Stimulated activated CD8-positive, alpha-beta memory T cell treated with anti-CD3 and anti-CD28 coated beads, Interleukin-7, amount 100 ng/mL, for 4 hours (primary cell): ENCODE data around the gene INPP5J.

ENCODE experiments used
- DNase-seq, 2 donors: peaks; one replicate each; pipeline ENCODE4 v3.0.0-alpha.2; 2020; ENCODE audit warnings: low read depth in 2 of 2

The INPP5J gene

GRCh38 chr22:31124290-31124689 is 1.5 kb downstream of the INPP5J start:
- DNase-seq, result no peak

DNA sequence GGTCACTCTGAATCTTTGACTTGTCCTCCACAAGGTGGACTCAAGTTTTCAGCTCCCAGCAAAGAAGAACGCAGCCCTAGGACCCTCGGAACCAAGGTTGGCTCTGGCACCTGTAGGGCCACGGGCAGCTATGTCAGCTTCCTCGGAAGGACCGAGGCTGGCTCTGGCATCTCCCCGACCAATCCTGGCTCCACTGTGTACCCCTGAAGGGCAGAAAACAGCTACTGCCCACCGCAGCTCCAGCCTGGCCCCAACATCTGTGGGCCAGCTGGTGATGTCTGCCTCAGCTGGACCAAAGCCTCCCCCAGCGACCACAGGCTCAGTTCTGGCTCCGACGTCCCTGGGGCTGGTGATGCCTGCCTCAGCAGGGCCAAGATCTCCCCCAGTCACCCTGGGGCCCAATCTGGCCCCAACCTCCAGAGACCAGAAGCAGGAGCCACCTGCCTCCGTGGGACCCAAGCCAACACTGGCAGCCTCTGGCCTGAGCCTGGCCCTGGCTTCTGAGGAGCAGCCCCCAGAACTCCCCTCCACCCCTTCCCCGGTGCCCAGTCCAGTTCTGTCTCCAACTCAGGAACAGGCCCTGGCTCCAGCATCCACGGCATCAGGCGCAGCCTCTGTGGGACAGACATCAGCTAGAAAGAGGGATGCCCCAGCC is 2.2 kb downstream of the INPP5J start:
- no peak for DNase-seq

GRCh38 chr22:31125521-31126117 is 2.9 kb downstream of the INPP5J start:
- no peak for DNase-seq

DNA sequence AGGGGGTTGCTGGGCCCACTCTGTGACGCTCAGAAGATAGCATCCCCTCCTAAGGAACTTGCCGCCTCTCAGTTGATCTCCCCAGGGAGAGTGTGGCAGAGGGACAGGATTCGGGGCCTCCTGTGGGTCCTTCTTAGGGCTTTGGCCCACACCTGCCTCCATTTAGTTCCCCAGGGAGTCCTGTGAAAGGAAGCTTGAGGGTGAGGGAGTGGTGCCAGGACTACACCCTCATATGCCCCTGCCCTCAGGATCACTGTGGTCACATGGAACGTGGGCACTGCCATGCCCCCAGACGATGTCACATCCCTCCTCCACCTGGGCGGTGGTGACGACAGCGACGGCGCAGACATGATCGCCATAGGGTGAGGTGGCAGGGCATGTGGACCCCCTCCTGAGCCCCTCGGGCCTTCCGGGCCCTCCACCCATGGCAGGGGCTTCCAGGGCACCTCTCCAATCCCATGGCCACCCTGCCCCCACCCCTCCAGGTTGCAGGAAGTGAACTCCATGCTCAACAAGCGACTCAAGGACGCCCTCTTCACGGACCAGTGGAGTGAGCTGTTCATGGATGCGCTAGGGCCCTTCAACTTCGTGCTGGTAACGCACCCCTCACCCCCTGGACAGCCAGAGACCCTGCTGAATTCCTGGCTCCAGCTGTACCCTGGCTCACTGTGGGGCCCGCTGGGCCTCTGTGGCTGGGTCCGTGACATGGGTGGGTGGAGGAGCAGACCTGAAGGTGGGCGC is 3.5 kb downstream of the INPP5J start:
- no peak for DNase-seq

DNA sequence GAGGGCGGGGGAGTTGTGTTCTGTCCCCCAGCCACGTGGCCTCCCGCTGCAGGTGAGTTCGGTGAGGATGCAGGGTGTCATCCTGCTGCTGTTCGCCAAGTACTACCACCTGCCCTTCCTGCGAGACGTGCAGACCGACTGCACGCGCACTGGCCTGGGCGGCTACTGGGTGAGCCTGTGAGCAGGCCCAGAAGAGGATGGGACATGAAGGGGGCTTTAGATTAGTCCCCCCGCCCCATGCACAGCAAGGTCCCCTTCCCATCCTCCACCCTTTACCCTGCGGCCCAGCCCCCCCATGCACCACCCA is 4.1 kb downstream of the INPP5J start:
- no peak for DNase-seq

- no peak for DNase-seq
Measured at GRCh38 chr22:31127181-31127772, 4.5 kb downstream of the INPP5J start.

GRCh38 chr22:31128156-31128555 is 5.4 kb downstream of the INPP5J start:
- no peak for DNase-seq

GRCh38 chr22:31130873-31131272 is 8.1 kb downstream of the INPP5J start:
- no peak for DNase-seq

GRCh38 chr22:31133911-31134310 is 11.1 kb downstream of the INPP5J start:
- no peak for DNase-seq

DNA sequence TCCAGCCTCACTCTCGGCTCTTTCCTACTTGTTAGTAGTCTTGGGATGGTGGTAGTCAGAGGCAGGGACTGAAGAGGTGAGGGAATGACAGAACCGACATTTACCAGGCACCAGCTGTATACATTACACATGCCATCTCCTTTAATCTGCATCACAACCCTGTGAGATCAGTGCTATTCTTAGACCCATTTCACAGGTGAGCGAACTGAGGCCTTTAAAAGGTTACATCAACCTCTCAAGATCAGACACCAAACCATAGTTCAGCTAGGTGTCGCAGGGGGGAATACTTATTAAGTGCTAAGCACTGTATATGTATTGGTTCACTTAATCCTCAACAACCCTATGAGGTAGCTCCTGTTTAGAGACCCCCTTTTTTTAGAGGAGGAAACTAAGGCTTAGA is 11.9 kb downstream of the INPP5J start:
- no peak for DNase-seq

DNA sequence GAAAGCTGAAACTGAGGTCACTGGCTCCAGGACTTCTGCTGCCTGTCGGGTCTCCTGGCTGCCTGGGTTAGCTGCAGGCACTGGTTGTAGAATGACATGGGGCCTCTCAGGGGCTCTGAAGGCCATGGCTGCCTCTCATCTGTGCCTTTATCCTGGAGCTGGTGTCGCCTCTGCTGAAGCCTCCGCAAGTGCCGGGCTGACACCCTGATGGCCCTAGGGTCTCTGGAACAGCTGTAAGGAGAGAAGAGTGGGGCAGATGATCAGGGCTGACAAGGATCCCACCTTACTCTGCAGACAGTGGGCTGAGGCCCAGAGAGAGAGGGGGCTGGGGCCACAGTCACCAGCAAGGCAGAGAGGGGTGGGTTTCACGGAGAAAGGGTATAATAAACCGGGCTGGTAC is 12.9 kb downstream of the INPP5J start:
- no peak for DNase-seq

- no peak for DNase-seq
Measured at GRCh38 chr22:31136155-31136554, 13.4 kb downstream of the INPP5J start.

GRCh38 chr22:31136711-31137110 is 13.9 kb downstream of the INPP5J start:
- no peak for DNase-seq

- DNase-seq, result no peak
Measured at GRCh38 chr22:31137721-31138120, 15.0 kb downstream of the INPP5J start.

DNA sequence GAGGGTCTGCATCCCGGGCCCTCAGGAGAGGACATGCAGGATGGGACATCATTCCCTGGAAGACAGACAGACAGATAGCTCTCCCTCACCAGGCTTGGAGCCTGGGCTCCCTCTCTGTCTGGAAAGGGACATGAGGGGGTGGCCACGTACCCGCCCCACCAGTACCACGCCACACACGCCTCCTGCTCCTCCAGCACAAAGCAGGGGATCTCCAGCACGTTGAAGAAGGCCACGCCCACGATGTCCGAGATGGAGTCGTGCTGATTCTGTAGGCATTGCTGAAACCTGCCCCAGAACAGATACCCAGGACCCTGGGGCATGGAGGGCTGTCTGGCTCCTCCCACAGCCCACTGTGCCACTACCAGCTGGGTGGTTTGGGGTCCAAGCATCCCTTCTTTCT is 15.4 kb downstream of the INPP5J start:
- DNase-seq, result no peak

DNA sequence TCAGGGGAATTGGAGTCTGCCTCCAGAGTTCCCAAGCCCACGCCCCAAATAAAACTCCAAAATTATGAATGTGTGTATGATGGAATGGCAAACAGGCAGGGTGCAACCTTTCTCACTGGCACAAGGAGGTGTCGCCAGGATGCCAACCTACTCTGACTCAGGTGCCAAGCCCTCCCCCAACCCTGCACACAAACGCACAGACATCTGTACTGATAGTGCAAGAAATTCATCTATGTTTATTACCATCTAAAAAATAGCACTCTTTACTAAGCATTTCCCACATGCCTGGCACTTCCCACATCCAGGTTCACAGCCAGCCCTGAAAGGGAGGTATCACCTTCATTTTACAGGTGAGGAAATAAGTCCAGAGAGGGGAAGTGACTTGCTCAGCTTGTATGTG is 16.3 kb downstream of the INPP5J start:
- DNase-seq, result no peak

GRCh38 chr22:31139866-31140716 is 17.3 kb downstream of the INPP5J start, which contains the start of gene PLA2G3:
PLA2G3 (minus strand) TSS chr22:31140508; CDS start chr22:31140354, 154 bp downstream.
- no peak for DNase-seq

DNA sequence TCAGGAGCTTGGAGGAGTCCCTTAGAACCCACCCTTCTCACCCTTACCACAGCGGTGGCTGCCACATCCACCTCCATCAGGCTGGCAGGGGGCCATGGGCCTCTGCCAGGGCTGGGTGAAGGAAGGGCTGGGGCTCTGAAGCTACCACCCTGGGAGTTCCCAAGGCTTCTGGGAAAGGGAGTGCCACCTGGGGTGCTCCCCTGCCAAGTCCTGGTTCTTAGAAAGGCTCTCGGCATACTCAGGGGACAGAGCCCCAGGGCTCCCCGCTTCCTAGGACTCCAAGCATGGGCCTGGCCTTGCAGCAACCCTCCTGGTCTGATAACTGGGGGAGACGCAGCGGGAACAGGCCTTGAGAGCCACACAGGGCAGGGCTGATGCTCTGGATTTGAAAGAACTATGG is 18.0 kb downstream of the INPP5J start:
- DNase-seq, result no peak

DNA sequence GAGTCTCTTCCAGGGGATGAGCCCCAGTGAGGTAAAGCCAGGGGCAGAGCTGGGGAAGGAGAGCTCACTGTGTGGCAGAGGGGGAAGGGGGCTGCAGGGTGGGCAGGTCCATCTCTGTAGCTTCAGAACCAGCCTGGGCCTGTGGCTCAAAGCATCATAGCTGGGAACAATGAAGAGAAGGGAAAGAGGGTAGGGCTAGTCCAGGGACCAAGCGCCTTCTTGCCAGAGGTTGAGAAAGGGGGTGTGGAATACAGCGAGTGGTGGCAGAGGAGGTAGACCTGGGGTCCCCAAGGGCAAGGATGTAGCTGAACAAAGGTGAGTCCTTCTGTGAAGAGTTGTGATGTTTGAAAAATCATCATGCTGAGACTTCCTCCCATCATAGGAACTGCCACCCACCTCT is 18.8 kb downstream of the INPP5J start:
- no peak for DNase-seq

DNA sequence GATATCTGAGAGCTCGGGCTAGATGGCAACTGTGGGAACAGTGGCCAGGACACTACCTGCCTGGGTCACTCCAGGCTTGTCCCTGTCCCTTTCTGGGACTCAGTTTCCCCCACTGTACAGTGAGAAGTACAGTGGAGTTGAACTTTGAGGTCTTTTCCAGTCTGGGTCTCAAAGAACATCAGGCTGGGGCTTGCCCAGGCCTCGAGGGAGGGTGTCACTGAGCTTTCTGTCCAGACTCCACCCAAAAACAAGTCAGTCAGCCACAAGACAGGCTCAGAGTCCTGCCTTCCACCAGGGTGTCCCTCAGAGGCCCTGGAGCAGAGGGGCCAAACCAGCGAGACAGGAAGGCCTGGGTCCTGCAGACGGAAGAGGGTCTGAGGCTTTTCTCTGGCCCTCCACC is 19.5 kb downstream of the INPP5J start:
- no peak for DNase-seq

GRCh38 chr22:31143038-31143437 is 20.3 kb downstream of the INPP5J start:
- no peak for DNase-seq

GRCh38 chr22:31143537-31143936 is 20.8 kb downstream of the INPP5J start:
- DNase-seq, result no peak
